Measurements from ENCODE around the gene PF4V1.
A peak's percentile ranks its signal among the peaks of the same experiment; 100 is the strongest.

The PF4V1 gene

DNA sequence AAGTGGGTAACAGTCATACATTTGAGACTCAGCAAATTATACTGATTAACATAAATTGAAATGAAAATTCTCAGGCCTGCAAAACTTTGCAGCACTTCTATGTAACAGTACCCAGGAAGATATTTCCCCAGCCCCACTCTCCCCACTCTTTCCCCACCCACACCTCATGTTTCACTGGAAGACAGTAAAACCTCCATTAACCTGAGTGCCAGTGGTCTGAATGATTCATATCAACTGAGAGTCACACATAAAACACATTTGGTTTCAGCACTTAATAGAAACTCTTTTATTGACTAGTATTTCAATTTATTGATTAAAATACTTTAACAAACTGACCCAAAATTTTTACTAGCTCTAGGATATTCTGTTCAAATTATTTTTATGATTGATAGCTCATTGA, 9.7 kb upstream of the PF4V1 start:
- DNase-seq (ENCODE audit: low read depth, low spot score) = no peak
- H3K4me3 ChIP-seq (ENCODE audit: low read length) = no peak overlapping the region

DNA sequence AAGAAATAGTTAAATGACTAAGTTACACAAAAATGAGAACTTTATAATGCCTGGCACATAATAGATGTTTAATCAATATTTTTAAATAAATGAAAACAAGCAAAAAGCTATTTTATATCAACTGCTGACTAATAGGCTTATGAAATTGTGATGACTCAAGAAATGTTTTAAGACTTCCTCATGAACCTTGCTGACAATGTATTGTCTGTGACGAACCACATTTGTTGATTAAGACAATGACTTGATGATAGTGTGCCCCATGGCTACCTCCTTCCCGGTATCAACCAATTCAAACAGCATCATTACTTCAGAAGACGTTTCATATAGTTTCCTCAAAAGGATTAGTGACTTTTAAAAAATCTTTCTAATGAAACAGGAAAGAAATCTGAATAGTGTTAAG, 8.8 kb upstream of the PF4V1 start:
- no peak overlapping the region for H3K4me3 ChIP-seq (ENCODE audit: low read length)
- no peak for DNase-seq (ENCODE audit: low read depth, low spot score)

- no peak overlapping the region for H3K4me3 ChIP-seq (ENCODE audit: low read length)
- no peak for DNase-seq (ENCODE audit: low read depth, low spot score)
These were observed 8.3 kb upstream of the PF4V1 start for GRCh38 chr4:73844806-73845205.

DNA sequence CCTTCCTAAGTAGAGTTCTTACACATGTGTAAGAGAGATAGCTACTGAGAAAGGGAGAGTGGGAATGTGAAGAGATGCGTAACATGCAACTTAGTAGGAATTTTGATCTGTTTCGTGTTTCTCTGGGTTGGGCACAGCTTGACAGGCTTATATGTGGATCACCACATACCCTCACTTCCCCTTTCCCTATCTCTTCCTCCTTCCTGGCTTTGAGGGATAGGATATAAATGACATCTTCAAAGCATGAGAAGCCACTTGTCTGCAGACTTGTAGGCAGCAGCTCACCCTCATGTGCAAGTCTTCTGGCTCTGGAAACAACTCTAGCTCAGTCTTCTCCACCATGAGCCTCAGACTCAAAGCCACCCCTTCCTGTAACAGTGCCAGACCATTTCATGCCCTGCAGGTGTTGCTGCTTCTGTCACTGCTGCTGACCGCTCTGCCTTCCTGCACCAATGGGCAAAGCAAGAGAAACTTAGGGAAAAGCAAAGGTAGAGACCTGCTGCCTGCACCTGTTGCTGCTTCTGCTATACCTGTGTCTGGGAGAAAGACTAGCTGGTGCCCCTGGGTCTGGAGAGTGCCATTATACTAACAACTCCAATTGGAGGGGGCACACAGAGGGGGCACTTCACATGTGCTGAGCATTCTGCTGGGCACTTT, 5.4 kb upstream of the PF4V1 start:
- H3K4me3 ChIP-seq (ENCODE audit: low read length) = no peak overlapping the region
- no peak for DNase-seq (ENCODE audit: low read depth, low spot score)

DNA sequence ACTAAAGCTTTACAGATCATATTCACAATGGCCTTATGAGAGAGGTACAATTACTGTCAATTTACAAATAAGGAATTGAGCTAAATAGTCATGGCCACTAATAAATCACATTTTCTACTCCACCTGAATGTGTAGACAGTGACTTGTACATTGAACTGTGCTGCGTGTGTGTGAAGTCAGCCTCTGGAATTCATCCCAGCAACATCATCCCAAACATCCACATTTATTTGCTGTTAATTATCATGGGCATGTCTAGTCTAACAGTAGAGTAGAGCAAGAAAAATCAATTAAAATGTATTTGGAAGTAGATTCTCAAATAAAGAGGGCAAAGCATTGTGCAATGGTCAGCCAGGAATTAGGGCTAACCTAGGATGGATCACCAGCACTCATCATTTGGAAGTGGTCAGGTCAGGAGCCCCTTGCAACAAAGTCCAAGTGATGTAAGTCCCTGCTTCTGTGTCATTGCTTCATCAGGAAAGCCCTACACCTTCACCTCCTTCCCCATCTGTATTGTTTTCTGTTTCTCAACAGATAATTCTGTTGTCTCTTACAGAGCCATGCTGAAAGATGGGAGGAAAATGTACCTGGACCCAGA, 4.8 kb upstream of the PF4V1 start:
- no peak for DNase-seq (ENCODE audit: low read depth, low spot score)
- H3K4me3 ChIP-seq (ENCODE audit: low read length) = no peak overlapping the region

DNA sequence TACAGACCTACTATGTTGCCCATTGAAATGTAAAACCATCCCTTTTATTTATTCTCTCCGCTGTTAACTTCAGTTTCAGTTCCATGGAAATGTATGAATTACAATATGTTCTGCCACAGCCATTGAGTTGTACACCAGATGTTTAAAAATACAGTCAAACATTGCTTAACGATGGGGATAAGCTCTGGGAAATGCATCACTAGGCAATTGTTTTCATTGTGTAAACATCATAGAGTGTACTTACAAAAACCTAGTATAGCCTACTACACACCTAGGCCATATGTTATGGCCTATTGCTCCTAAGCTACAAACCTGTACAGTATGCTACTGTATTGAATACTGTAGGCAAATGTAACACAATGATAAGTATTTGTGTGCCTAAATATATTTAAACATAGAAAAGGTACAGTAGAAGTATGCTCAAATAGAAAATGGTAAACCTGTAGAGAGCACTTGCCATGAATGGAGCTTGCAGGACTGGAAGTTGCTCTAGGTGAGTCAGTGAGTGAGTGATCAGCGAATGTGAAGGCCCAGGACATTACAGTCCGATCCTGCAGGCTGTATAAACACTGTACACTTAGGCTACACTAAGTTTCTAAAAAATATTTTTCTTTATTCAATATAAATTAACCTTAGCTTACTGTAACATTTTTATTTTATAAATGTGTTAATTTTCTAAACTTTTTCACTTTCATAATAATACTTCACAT, 2.7 kb upstream of the PF4V1 start:
- no peak for DNase-seq (ENCODE audit: low read depth, low spot score)
- H3K4me3 ChIP-seq (ENCODE audit: low read length) = no peak overlapping the region

GRCh38 chr4:73851293-73851692, 1.8 kb upstream of the PF4V1 start:
- H3K4me3 ChIP-seq (ENCODE audit: low read length) = no peak overlapping the region
- no peak for DNase-seq (ENCODE audit: low read depth, low spot score)

GRCh38 chr4:73852771-73853170, 325 bp upstream of the PF4V1 start:
- no peak for DNase-seq (ENCODE audit: low read depth, low spot score)
- H3K4me3 ChIP-seq (ENCODE audit: low read length) = no peak overlapping the region

DNA sequence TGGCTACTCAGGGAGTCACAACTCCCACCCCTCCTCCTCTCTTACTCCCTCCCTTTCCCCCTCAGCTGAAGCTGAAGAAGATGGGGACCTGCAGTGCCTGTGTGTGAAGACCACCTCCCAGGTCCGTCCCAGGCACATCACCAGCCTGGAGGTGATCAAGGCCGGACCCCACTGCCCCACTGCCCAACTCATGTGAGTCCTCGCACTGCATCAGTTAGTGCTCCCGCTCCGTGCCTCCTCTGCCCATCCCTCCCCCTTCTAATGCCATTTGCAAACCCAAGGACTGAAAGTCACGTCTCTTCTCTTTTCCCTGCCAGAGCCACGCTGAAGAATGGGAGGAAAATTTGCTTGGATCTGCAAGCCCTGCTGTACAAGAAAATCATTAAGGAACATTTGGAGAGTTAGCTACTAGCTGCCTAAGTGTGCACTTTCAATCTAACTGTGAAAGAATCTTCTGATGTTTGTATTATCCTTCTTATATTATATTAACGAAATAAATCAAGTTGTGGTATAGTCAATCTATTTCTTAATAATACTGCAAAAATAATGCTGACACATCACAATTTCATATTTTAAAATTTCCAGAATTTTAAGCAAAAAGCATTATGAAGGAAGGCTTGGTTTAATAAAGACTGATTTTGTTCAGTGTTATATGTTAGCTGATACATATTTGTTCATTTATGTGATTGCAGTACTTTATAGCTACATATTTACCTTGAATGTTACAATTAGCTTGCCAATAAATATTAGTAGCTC, 800 bp downstream of the PF4V1 start:
- no peak overlapping the region for H3K4me3 ChIP-seq (ENCODE audit: low read length)
- no peak for DNase-seq (ENCODE audit: low read depth, low spot score)

DNA sequence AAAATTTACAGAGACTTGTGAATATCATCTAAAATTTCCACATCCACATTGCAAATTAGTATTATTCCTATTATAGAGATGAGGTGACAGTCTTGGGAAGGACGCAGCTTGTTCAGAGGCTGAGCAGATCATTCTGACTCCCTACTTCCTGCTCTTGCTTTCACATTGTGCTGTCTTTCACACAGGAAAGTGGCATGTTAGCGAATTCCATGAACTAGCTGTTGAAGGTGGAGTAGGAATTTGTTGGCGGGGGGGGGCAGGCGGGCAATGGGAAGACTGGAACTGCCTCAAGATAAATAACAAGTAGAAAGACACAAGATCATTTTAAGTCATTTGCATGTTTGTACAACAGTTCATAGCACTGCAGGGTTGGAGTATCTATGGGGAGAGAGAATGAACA, 2.3 kb downstream of the PF4V1 start:
- H3K4me3 ChIP-seq (ENCODE audit: low read length) = no peak overlapping the region
- DNase-seq (ENCODE audit: low read depth, low spot score) = no peak

DNA sequence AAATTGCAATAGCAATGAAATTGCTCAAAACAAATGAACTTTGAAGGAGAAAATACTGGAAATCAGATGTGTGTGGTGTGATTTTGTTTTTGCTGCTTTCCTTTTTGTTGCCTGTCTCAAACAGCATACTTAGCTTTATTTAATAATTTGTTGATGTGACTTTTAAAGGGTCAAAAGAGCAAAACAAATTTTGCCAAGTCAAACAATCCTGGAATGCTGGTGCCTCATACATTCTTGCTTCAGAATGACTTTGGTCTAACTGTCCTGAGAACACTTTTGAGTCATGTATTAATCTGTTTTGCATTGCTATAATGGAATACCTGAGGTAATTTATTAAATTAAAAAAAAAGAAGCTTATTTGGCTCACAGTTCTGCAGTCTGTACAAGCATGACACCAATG, 3.4 kb downstream of the PF4V1 start:
- no peak for DNase-seq (ENCODE audit: low read depth, low spot score)
- H3K4me3 ChIP-seq (ENCODE audit: low read length) = no peak overlapping the region

GRCh38 chr4:73859614-73860088, 6.6 kb downstream of the PF4V1 start:
- H3K4me3 ChIP-seq (ENCODE audit: low read length) = no peak overlapping the region
- DNase-seq (ENCODE audit: low read depth, low spot score) = no peak

DNA sequence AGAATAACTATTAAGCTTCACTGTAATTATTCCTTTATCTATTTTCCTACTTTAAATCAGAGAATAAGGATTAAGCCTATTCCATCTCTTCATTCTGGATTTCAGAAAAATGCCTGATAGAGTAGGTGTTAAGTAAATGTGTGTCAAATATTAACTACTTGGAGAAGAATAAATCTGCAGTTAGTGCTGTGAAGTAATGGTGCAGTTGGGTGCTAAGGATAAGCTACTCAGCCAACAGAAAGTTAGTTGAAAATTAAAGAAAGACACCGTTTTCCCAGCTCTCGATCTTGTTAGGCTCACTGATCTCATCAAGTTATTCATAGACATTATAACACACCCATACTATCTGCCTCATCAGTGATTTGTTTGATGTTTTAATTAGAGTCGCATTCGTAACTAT, 7.1 kb downstream of the PF4V1 start:
- no peak for DNase-seq (ENCODE audit: low read depth, low spot score)
- H3K4me3 ChIP-seq (ENCODE audit: low read length) = no peak overlapping the region

- DNase-seq (ENCODE audit: low read depth, low spot score) = no peak
These were observed 7.8 kb downstream of the PF4V1 start for GRCh38 chr4:73860917-73861316.

GRCh38 chr4:73862322-73862721, 9.2 kb downstream of the PF4V1 start:
- no peak overlapping the region for H3K4me3 ChIP-seq (ENCODE audit: low read length)
- DNase-seq (ENCODE audit: low read depth, low spot score) = no peak

More at GRCh38 chr4:73860917-73861316, 7.8 kb downstream of the PF4V1 start:
- H3K4me3 ChIP-seq (ENCODE audit: low read length) = no peak overlapping the region

- peak; percentile 10 for DNase-seq (ENCODE audit: low read depth, low spot score)
- H3K4me3 ChIP-seq (ENCODE audit: low read length) = no peak overlapping the region
These were observed 11.3 kb downstream of the PF4V1 start for GRCh38 chr4:73864365-73864764.

DNA sequence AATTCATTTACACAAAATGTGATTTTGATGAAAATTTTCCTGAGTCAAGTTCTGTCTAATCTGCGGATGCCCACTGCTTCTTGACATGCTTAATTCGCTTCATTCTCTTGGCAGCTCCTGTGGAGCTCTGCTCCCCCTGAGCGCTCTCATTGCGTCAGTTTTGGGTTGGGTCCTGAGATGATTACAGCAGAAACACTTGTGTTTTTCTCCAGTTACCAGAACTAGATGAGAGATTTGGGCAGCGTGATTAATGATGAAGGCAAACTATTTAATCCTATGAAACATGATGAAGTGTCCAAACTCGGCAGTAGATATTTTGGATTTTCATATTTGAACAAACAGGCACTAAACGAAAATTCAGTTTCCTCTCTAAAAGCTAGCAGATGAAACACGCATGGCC, 11.9 kb downstream of the PF4V1 start:
- DNase-seq (ENCODE audit: low read depth, low spot score) = no peak

GRCh38 chr4:73865431-73866096, 12.5 kb downstream of the PF4V1 start:
- no peak for DNase-seq (ENCODE audit: low read depth, low spot score)
- H3K4me3 ChIP-seq (ENCODE audit: low read length) = no peak overlapping the region

More for the DNA sequence above, 11.9 kb downstream of the PF4V1 start:
- no peak overlapping the region for H3K4me3 ChIP-seq (ENCODE audit: low read length)

GRCh38 chr4:73866246-73866645, 13.2 kb downstream of the PF4V1 start:
- no peak for DNase-seq (ENCODE audit: low read depth, low spot score)
- no peak overlapping the region for H3K4me3 ChIP-seq (ENCODE audit: low read length)
